ENCODE measurements around the gene CYBA.
"Not testable (repeated sequence)": the region's sequence is repeated elsewhere in the genome, so short reads cannot be mapped to it uniquely, and the experiment has no call there.

CYBA gene

GRCh38 chr16:88686439-88687253, 35.8 kb upstream of the CYBA start, which contains the start of gene SNAI3:
Gene SNAI3, minus strand, starts transcription at chr16:88686507. Its CDS starts 101 bp downstream, at chr16:88686406.
- DNase-seq (ENCODE audit: low read depth), result no peak

GRCh38 chr16:88686062-88686438, 35.2 kb upstream of the CYBA start:
- DNase-seq (ENCODE audit: low read depth), result no peak

- DNase-seq (ENCODE audit: low read depth), result no peak
These were observed 34.6 kb upstream of the CYBA start for GRCh38 chr16:88685156-88686061.

GRCh38 chr16:88684569-88685155, 33.8 kb upstream of the CYBA start:
- DNase-seq (ENCODE audit: low read depth), result no peak

- DNase-seq (ENCODE audit: low read depth), result no peak
These were observed 31.0 kb upstream of the CYBA start for GRCh38 chr16:88681709-88682451.

GRCh38 chr16:88681084-88681680, 30.3 kb upstream of the CYBA start:
- DNase-seq (ENCODE audit: low read depth), result no peak

- no peak for DNase-seq (ENCODE audit: low read depth)
These were observed 29.8 kb upstream of the CYBA start for GRCh38 chr16:88680554-88681083.

- DNase-seq (ENCODE audit: low read depth), result no peak
These were observed 27.5 kb upstream of the CYBA start for GRCh38 chr16:88678224-88678979.

- no peak for DNase-seq (ENCODE audit: low read depth)
These were observed 26.9 kb upstream of the CYBA start for GRCh38 chr16:88677721-88678120.

GRCh38 chr16:88676502-88677242, 25.8 kb upstream of the CYBA start:
- no peak for DNase-seq (ENCODE audit: low read depth)

- no peak for DNase-seq (ENCODE audit: low read depth)
These were observed 23.0 kb upstream of the CYBA start for GRCh38 chr16:88673716-88674379.

- no peak for DNase-seq (ENCODE audit: low read depth)
These were observed 21.9 kb upstream of the CYBA start for GRCh38 chr16:88672776-88673175.

- DNase-seq (ENCODE audit: low read depth), result no peak
These were observed 21.0 kb upstream of the CYBA start for GRCh38 chr16:88671806-88672205.

- DNase-seq (ENCODE audit: low read depth), result no peak
These were observed 19.1 kb upstream of the CYBA start for GRCh38 chr16:88669980-88670379.

- not testable (repeated sequence) for DNase-seq (ENCODE audit: low read depth)
These were observed 18.6 kb upstream of the CYBA start for GRCh38 chr16:88669493-88669892.

- DNase-seq (ENCODE audit: low read depth), result no peak
These were observed 16.6 kb upstream of the CYBA start for GRCh38 chr16:88667461-88667860.

GRCh38 chr16:88665570-88665969, 14.7 kb upstream of the CYBA start:
- no peak for DNase-seq (ENCODE audit: low read depth)

- no peak for DNase-seq (ENCODE audit: low read depth)
These were observed 14.3 kb upstream of the CYBA start for GRCh38 chr16:88665148-88665547.
